DND-41 (cell line): ENCODE measurements around the gene ALDH3B1.
"Not testable (repeated sequence)": the region's sequence is repeated elsewhere in the genome, so short reads cannot be mapped to it uniquely, and the experiment has no call there.

Experiments used
- ATAC-seq: fragments of 200-7000 bp; cut with Tn5 transposase; 3 replicates; pipeline ENCODE4 v1.9.1; 2021; ENCODE audit warnings: low read depth; ENCODE audit not compliant: insufficient read depth
- DNase-seq: peaks from one replicate; pipeline ENCODE4 v3.0.0-alpha.2; 2020
- H2AFZ ChIP-seq: 2 replicates; pipeline ENCODE4 v1.6.0; 2012; ENCODE audit warnings: low read depth, low read length
- H3K27ac ChIP-seq: 2 replicates; pipeline ENCODE4 v1.5.1; 2012; ENCODE audit warnings: low read length, inconsistent platforms
- H3K27me3 ChIP-seq: fragments of 200-600 bp; sonication (generic); 2 replicates; pipeline ENCODE4 v1.6.0; 2012; ENCODE audit warnings: low read length, mild to moderate bottlenecking, inconsistent platforms; ENCODE audit not compliant: insufficient read depth, poor library complexity
- H3K36me3 ChIP-seq: 2 replicates; pipeline ENCODE4 v1.5.1; 2012; ENCODE audit warnings: low read length, inconsistent platforms; ENCODE audit not compliant: insufficient read depth
- H3K4me1 ChIP-seq: 2 replicates; pipeline ENCODE4 v1.5.1; 2012; ENCODE audit warnings: mild to moderate bottlenecking, low read length; ENCODE audit not compliant: insufficient read depth
- H3K4me2 ChIP-seq: 2 replicates; pipeline ENCODE4 v1.6.0; 2012; ENCODE audit warnings: mild to moderate bottlenecking, moderate library complexity, low read length, inconsistent platforms; ENCODE audit not compliant: insufficient read depth
- H3K4me3 ChIP-seq, 2 experiments: fragments of 200-600 bp in 1 of 2; shearing (Covaris generic) in 1 of 2; 2 replicates each; pipeline ENCODE4 v1.5.1; 2012 to 2016; ENCODE audit warnings: inconsistent platforms in 2 of 2, low read length in 2 of 2, mild to moderate bottlenecking in 2 of 2, low read depth in 1 of 2, moderate library complexity in 1 of 2
- H3K79me2 ChIP-seq: 2 replicates; pipeline ENCODE4 v1.6.0; 2012; ENCODE audit warnings: low read length, inconsistent platforms; ENCODE audit not compliant: insufficient read depth
- H3K9ac ChIP-seq: 2 replicates; pipeline ENCODE4 v1.6.0; 2012; ENCODE audit warnings: low read depth, mild to moderate bottlenecking, inconsistent platforms, low read length, moderate library complexity
- H3K9me3 ChIP-seq: 2 replicates; pipeline ENCODE4 v1.5.1; 2012; ENCODE audit warnings: low read length, moderate library complexity, mild to moderate bottlenecking, inconsistent platforms; ENCODE audit not compliant: insufficient read depth, severe bottlenecking
- H4K20me1 ChIP-seq: 2 replicates; pipeline ENCODE4 v1.6.0; 2012; ENCODE audit warnings: low read length; ENCODE audit not compliant: insufficient read depth
- CTCF ChIP-seq: IDR thresholded peaks from 2 replicates; pipeline ENCODE4 v1.5.1; 2012; ENCODE audit warnings: borderline replicate concordance, low read length, moderate library complexity, mild to moderate bottlenecking; ENCODE audit not compliant: poor library complexity, severe bottlenecking; ENCODE audit errors: extremely low read depth
- EZH2 ChIP-seq: IDR thresholded peaks from 3 replicates; pipeline ENCODE4 v1.6.1; 2012; ENCODE audit warnings: borderline replicate concordance, low read depth, mild to moderate bottlenecking, moderate library complexity, low read length, inconsistent platforms; ENCODE audit not compliant: severe bottlenecking

ALDH3B1 gene

GRCh38 chr11:67978766-67979418 lies 31.2 kb upstream of the ALDH3B1 start:
- not testable (repeated sequence) for H3K79me2 ChIP-seq, ATAC-seq, H3K9me3 ChIP-seq, DNase-seq, H4K20me1 ChIP-seq, H3K27me3 ChIP-seq, H3K36me3 ChIP-seq, H3K4me3 ChIP-seq, H2AFZ ChIP-seq, H3K27ac ChIP-seq, H3K4me2 ChIP-seq, H3K4me1 ChIP-seq, H3K9ac ChIP-seq

GRCh38 chr11:67981226-67981625 lies 28.9 kb upstream of the ALDH3B1 start:
- H3K4me2 ChIP-seq, H2AFZ ChIP-seq, H3K4me3 ChIP-seq, H3K4me1 ChIP-seq, H3K27me3 ChIP-seq, H3K27ac ChIP-seq, H3K36me3 ChIP-seq, DNase-seq, H3K79me2 ChIP-seq, H3K9ac ChIP-seq, ATAC-seq, H3K9me3 ChIP-seq, H4K20me1 ChIP-seq: not testable (repeated sequence)

- not testable (repeated sequence) for H3K4me3 ChIP-seq, H3K36me3 ChIP-seq, H3K27ac ChIP-seq, DNase-seq, H3K9ac ChIP-seq, H4K20me1 ChIP-seq, H3K4me1 ChIP-seq, H3K9me3 ChIP-seq, H3K4me2 ChIP-seq, H3K27me3 ChIP-seq, H3K79me2 ChIP-seq, ATAC-seq, H2AFZ ChIP-seq
These were observed 27.8 kb upstream of the ALDH3B1 start for GRCh38 chr11:67982255-67982857.

GRCh38 chr11:67983951-67984350 lies 26.2 kb upstream of the ALDH3B1 start:
- no peak for DNase-seq
- Histone ChIP-seq H3K4me2 (no peak overlapping the region), H3K9ac (no peak overlapping the region), H4K20me1 (no peaks in the 10 kb centered on the region), H3K4me3 (no peak overlapping the region), H3K9me3 (no peaks in the 10 kb centered on the region), H3K27me3 (no peaks in the 10 kb centered on the region), H2AFZ (no peak overlapping the region), H3K36me3 (no peaks in the 10 kb centered on the region), H3K79me2 (no peaks in the 10 kb centered on the region), H3K27ac (no peak overlapping the region), H3K4me1 (no peaks in the 10 kb centered on the region)
- TF ChIP-seq EZH2 (no peak), CTCF (no peak)
- ATAC-seq: no peak

GRCh38 chr11:67985302-67985701 lies 24.8 kb upstream of the ALDH3B1 start:
- not testable (repeated sequence) for DNase-seq

GRCh38 chr11:67990546-67991346 lies 19.4 kb upstream of the ALDH3B1 start:
- H3K9ac ChIP-seq, H3K9me3 ChIP-seq, ATAC-seq, H2AFZ ChIP-seq, H3K4me3 ChIP-seq, H3K4me1 ChIP-seq, H3K27me3 ChIP-seq, H3K79me2 ChIP-seq, DNase-seq, H3K36me3 ChIP-seq, H3K27ac ChIP-seq, H3K4me2 ChIP-seq, H4K20me1 ChIP-seq: not testable (repeated sequence)

More at GRCh38 chr11:67985302-67985701, 24.8 kb upstream of the ALDH3B1 start:
- ATAC-seq, H3K79me2 ChIP-seq, H3K4me3 ChIP-seq, H3K36me3 ChIP-seq, H3K27ac ChIP-seq, H2AFZ ChIP-seq, H3K27me3 ChIP-seq, H3K9me3 ChIP-seq, H3K4me2 ChIP-seq, H3K4me1 ChIP-seq, H3K9ac ChIP-seq, H4K20me1 ChIP-seq: not testable (repeated sequence)

GRCh38 chr11:67991347-67992121 lies 18.6 kb upstream of the ALDH3B1 start:
- not testable (repeated sequence) for H3K4me1 ChIP-seq, DNase-seq, ATAC-seq, H3K9me3 ChIP-seq, H3K36me3 ChIP-seq, H3K4me2 ChIP-seq, H3K27ac ChIP-seq, H3K9ac ChIP-seq, H3K79me2 ChIP-seq, H4K20me1 ChIP-seq, H2AFZ ChIP-seq, H3K27me3 ChIP-seq, H3K4me3 ChIP-seq
